Measurements from ENCODE around the gene C11orf97.

GRCh38 chr11:94494126-94494680, 18.1 kb upstream of the C11orf97 start:
- TF ChIP-seq CTCF (IDR thresholded peaks at IDR 0.05; ENCODE audit: low read depth, low read length, poor library complexity, severe bottlenecking) (no peak), EZH2phosphoT487 (IDR thresholded peaks at IDR 0.05; ENCODE audit: borderline replicate concordance, low read length) (no peak)
